Renal cortex interstitium (tissue), 11 donors: ENCODE results near the gene SPOCK1. TPM values are rescaled to one million over a fixed set of nuclear protein-coding genes. Genes with fewer than 3 reads are reported as not detected.

Experiments
- DNase-seq, 11 donors: peaks; one replicate each; pipeline ENCODE4 v3.0.0-alpha.2; 2013; ENCODE audit warnings: low read depth in 9 of 11, low spot score in 4 of 11; ENCODE audit errors: extremely low read depth in 1 of 11
- polyA plus RNA-seq, 3 donors: library from polyadenylated mRNA; unstranded; fragments of 120-200 nt; gene quantifications; one replicate each; pipeline ENCODE4 v1.2.1, GENCODE V29; 2013; ENCODE audit not compliant: insufficient read length in 3 of 3

The SPOCK1 gene
- polyA plus RNA-seq, 3 donors = 6.5 to 9.7 (median 8.3) TPM

DNA sequence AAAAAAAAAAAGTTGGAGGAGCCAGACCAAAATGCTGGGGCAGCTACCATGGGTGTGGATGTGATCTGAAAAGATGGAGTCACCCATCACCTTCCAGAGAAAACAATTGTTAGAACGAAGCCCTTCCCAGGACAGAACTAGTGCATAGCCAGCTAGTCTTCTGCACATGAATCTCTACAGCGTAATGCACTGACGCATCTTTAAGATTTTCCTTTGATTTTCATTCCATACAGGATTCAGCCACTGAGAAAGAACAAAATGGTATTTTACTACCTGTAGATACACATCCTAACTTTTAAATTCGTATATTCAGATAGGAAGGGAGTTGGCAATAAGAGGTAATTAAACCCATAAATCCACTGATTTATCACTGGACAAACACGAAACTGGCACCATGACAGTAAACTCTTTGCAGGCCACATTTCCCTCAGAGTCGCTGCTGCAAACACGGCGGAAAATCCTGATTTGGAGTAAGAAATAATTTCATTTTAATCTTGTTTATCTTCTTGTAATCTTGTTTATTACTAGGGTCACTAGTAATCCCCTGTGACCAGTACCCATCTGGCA is 206.6 kb downstream of the SPOCK1 start:
- DNase-seq = peak in 9 of 11 donors; percentile 15 to 69 (median 41)

DNA sequence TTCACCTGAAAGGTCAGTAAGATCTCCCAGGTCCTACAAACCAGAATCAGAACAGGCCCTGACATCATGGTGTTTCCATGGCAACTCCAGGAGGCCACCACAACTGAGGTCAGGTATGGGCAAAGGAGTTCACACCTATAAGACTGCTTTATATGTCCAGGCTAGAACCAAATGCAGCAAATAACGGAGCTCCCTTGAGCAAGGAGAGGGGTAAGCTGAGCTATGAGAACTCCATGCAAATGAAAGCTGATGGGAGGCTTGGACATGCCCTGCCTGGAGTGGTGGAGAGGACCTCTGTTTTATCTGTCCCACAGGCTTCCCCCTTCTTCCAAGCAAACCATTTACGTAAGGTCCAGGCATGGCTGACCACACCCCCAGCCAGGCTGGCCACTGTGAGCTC is 207.7 kb downstream of the SPOCK1 start:
- no peak for DNase-seq

DNA sequence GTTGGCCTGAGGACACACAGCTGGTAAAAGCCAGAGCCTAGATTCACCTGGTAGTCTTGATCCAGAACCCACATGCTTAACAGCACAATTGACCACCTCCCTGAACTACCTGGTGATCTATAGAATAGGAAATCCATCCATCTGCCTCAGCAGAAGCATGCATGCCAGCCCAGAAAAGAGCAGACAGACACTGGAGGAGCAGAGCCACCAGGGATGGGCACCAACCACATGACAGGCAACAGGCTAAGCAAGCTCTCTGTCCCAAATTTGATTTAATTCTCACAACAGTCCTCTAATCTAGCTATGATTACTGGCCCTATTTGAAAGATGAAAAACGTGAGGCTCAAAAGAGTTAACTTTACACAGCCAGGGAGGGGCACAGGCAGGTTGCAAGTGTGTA is 208.1 kb downstream of the SPOCK1 start:
- DNase-seq = no peak

DNA sequence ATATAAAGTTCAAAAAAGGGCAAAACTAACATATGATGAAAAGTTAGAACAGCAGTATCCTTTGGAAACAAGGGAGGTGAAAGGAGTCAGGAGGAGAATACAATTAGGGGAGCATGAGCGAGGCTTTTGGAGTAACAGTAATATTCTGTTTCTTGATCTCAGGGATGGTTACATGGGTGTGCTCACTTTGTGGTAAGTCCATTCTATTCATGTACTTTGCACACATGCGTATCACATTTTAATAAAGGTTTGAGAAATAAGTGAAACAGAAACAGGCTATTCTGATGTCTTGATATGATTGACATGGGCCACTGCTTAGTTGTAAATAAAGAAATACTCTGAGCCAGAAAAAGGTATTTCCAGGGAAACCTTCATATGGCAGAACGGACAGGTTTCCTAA is 208.8 kb downstream of the SPOCK1 start:
- DNase-seq = no peak

DNA sequence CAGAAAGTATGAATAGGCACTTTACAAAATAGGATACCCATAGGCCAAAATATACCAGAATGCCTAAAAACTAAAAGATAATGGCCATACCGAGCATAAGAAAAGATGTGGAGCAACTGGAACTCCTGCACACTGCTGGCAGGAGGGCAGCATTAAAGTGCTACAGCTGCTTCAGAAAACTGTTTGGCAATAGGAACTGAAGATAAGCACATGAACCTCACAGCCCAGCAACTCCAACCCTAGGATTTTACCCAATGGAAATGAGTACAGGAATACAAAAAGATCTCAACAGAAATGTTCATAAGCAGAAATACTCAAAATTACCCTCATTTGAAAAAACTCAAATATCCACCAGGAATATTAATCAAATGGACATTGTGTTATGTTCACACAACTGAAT is 209.3 kb downstream of the SPOCK1 start:
- DNase-seq = no peak

DNA sequence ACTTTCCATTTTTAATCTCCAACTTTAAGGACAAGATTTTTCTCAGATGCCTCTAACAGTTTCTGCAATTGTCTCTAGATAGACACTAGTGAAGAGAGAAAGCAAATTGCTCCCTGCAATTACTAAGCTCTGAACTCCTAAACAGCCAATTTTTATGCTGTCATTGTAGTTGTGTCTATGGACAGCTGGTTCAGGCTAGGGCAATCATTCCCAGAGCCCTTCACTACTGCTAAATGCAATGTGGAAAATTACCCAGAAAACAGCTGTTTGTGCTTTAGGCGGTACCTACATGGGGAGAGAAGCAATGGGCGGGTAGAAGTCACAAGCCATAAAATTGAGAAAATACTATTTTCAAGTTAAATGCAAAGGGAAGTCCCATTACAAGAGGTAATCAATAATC is 211.6 kb downstream of the SPOCK1 start:
- DNase-seq = no peak

DNA sequence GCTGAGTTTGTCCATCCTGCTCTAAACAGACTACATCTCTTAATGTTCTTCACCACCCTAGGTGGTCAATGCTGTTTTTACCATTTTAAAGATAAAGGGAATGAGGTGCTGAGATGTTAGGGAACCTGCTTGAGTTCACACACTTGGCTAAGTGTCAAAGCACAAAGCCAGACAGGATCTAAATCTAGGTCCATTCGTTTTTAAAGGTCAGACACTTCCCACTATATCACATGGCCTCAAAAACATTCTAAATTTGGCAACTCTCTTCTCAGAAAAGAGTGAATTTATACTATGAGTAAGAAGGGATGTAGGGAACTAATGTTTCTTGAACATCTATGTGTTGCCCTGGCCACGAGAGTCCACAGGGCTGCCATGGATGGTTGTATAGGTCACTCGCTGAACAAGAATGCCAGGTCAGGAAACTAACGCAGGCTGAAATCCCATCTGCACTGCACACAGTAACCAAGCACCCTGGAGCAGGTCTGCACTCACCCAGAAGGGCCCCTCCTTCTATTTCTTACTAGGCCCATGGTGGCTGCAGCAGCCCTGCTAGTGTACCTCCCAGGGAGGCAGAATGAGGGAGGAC is 213.0 kb downstream of the SPOCK1 start:
- DNase-seq = no peak

DNA sequence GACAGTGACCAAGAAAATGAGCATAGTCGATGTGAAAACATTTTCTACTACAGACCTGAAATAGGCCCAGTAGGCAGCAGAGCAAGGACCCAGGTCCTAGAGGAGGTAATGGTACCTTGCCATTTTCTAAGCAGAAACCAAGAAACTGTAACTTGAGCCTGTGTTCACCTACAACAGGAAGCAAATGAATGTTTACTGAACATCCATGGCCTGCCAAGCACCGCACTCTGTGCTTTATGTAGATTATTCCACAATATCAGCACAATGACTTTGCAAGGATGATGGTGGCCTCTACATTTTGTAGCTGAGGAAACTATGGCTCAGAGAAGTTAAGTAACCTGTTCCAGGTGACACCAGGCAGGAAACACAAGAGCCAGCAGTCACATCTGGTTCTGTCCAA is 215.3 kb downstream of the SPOCK1 start:
- no peak for DNase-seq

DNA sequence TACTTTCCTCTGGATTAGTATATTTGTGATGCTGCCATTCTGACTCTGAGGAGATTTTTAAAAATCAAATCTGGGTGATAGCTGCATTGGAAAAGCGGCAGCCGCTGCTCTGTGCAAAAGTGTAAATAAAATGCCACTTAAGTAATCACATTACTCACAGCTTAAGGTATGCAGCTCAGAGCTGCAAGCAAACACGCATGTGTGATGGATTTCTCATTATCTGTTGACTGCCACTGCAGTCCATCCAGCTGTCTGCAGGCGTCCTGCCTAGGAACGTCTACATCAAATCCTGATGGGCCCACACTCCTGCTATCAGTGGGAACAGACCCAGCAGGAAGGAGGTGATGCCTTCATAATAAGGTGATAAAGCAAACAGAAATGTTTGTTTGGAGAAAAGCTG is 216.9 kb downstream of the SPOCK1 start:
- no peak for DNase-seq

DNA sequence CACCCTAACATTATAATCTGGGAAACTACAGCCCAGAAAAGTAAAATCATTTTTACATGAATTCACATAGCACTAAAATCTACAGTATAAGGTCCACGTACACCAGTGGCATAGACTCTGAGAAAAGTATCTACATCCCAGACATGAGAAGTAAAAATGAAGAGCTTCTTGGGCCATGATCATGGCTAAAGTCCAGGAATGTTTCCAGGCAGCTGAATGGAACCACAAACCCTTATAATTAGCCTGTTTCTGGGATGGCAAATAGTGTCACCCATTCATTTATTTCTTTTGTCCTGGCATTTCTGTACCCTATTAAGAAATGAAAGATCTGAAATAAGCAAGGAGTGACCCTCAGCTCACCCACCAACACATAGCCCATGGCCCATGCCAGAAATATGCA is 217.9 kb downstream of the SPOCK1 start:
- DNase-seq = no peak

DNA sequence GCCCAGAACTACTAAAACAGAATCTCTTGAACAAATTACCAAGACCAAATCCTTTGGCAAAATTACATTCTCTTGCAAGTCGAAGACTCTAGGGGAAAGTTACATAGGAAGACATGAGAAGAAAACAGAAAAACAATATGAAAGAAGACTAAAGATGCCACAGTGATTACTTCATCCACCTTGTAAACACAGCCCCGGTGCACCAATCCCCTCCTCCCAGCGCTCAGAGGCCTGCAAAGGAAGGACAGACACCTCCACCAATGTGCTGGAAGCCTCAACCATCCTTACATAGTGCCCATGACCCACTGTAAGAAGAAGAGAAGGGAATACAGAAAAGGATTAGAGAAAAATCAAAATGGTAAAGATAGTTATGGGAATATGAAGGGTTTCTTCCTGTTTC is 218.5 kb downstream of the SPOCK1 start:
- no peak for DNase-seq

DNA sequence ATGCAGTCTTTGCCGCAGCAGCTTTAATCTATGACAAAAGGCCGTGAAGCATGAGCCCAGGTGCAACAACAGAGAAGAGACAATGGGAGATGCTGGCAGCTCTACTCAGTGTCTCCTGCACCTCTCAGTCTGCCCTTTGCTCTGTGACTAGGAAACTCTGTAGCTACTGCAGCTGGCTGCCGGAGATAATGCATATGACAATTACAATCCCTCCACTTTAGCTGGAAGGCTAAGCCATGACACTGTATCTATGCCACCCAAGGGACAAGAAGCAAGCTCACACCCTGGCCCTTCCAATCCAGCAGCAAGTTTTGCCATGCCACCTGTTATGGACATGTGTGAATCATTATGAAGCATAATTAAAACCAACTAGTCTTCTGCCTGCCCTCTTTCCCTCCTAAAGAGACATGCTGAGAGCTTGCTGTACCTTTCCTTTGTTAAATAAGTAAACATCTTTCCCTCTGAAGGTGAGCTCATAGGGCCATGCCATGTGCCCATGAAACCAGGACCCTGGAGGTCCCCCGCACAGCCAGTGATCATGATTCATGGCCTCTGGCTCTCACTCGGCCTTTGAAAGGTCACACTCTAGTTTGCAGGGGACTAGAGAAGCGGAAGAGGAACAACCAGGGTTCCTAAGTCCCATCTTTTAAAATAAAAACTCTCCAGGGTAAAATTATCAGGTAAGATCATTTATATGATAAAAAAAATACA is 219.4 kb downstream of the SPOCK1 start:
- DNase-seq = no peak

DNA sequence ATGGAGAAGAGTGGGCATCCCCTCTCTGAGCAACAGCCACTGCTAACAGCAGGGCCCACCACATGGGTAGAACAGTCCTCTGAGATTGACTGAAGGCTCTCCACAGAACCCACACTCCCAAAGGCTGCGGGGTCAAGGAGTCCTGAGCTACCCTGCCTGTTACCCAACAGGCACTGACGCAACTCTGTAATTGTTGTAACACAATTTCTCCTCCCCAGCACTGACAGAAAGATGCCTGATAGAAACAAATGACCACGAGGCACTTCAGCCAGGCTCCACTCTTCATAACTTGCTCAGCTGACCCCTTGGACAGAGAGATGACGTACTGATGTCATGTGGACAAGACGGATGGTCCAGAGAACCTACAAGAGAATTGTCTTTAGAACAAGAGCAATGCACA is 220.7 kb downstream of the SPOCK1 start:
- no peak for DNase-seq

DNA sequence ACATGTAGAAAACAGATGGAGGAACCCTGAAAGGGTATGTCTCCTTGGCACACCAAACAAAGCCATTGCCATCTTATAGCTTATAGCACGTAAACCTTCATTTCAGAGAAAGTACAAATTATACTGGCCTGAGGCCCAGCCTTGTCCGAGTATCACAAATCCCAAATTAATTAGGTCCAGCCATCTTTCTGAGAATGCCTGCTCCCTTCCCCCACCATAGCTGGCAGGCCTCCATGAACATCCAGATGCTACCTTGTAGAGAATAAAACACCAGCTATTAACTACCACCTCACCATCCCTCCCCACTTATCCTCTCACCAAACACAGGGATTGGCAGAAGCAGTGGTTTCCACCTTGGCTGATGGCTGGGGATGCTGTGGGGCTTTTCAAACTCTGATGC is 224.0 kb downstream of the SPOCK1 start:
- no peak for DNase-seq

DNA sequence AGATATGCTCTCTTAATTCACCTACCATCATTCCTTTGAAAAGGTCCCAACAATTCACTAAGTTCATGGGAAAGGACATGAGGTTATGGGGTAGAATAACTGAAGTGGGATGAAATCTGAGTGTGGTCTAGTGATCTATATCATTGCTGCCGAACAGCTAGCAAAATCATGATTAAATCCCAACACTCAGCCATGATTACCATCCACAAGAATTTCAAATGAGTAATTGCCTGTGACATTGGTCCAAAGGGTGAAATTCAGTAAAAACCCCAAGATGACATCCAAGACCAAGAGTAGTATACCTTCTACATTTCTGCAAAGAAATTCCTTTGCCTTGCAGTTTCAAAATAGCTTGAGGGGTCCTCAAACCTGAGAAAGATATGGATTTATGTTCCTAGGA is 225.6 kb downstream of the SPOCK1 start:
- no peak for DNase-seq

DNA sequence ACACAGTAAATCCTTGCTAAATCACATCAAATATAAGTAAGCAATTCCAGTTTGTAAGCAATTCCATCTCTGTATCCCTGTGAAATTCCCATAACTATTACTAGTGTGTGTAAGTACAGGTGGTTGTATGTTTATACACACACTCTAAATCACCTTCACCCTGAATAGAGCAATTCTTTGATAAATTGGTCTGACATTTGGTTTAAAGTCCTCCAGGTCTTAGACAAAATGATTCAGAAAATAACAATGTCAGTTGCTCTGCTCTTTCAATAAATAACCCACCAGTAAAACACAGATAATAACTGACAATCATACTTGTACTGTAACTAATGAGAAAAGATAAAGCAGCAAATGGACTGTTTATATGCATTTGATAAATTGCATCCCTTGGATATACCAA is 226.3 kb downstream of the SPOCK1 start:
- DNase-seq = no peak

DNA sequence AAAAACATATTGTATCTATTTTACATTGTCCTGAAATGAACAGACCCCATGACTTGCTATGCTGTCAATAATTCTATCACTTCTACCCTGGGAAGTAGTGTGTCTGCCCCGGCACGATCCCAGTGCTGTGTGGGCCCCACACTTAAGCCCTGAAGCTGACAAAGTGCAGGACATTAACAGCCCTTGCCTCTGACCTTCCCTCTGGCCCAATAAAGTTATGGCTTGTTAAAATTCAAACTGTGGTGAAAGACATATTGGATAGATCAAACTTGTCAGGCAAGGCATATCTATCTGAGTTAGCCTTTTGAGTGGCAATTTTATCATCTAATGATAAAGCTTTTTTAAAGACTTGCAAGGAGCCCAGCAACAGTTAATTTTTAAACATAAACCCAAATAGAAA is 229.2 kb downstream of the SPOCK1 start:
- DNase-seq = no peak

DNA sequence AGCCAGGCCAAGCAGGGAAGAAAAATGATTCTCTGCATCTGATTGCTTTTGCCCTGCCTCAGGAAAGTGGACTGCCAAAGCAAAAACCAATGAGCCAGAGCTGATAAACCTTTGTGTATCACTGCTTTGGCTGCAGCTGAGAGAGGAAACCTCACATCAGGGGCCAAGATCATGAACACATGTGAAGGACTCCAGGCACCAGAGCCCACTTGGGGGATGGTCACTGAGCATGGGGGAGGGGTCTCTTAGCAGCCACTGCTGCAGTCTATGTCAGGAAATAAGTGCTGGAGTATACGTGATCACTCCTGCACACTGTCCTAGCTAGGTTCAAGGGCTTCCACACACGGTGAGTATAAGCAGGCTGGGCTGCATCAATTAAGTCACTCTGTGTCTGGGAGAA is 229.9 kb downstream of the SPOCK1 start:
- DNase-seq = no peak

DNA sequence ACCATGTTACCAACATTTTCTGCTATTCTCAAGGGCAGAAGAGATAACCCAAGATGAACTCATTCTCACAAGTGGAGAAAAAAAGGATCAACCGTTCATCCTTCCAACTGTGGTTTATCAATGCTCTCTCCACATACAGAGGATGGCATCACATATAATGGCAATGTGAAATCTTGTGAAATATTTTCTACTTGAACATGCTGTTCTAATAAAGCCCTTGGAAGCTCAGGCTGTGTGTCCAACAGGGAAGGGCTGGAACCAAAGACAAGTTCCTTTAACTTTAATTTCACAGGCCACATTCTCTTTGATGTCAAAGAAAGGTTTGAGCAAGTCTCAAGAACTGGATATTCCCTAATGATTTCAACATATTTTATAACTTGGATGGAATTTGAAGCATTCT is 230.5 kb downstream of the SPOCK1 start:
- DNase-seq = no peak

DNA sequence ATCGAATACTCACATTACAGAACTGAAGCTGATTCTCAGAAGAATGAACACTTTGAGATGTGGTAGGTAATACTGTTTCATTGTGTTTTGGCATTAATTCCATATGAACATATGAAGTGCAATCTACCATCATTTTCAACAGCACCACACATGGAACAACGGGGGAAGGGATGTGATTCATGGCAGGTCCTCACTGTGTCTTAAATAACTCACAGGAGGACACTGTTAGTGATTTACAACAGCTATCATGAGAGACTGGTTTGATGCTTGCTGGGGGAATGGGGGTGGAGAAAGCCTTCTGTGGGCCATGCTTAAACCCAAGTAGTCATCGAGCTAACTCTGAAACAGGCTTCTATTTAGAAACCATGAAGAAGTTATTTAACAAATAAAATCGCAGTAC is 232.9 kb downstream of the SPOCK1 start:
- no peak for DNase-seq

DNA sequence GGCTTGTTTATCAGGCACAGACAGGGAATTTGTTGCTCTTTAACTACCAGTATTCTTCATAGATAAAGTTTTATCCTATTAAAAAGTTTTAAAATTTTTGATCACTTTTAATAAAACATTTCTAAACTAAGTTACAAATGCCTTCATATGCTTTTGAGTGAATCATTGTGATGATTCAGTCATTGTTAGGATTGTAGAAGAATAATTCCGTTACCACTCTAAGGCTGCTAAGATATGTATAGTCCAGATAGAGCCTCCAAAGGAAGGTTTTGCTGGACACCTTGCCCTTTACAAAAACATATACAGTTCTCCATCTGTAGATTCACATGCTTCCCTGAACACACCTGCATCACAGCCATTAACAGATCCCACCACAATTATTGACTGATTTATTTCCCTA is 233.7 kb downstream of the SPOCK1 start:
- DNase-seq = no peak
